ENCODE measurements around the gene MPZL2.

MPZL2 gene

GRCh38 chr11:118306556-118306955 lies 42.5 kb upstream of the MPZL2 start:
- ChIA-PET CTCF (interaction anchor here (0.6 to 0.9 kb wide), 2 partner anchors 11 to 67 kb away, joined by 3 to 4 read pairs; no protein-coding TSS in a partner anchor), POLR2A (ENCODE audit: low non-redundant PET) (no interaction called here)
- no peak for DNase-seq (ENCODE audit: low spot score)
- no peak overlapping the region for H3K27ac ChIP-seq
- TF ChIP-seq CTCF (conservative IDR thresholded peaks at IDR 0.05; ENCODE audit: low read depth): no peak

GRCh38 chr11:118305726-118306125 lies 41.6 kb upstream of the MPZL2 start:
- no peak for DNase-seq (ENCODE audit: low spot score)
- TF ChIP-seq CTCF (conservative IDR thresholded peaks at IDR 0.05; ENCODE audit: low read depth): no peak
- H3K27ac ChIP-seq: no peak overlapping the region
- ChIA-PET CTCF (no interaction called here), POLR2A (ENCODE audit: low non-redundant PET) (no interaction called here)

- ChIA-PET CTCF (no interaction called here), POLR2A (ENCODE audit: low non-redundant PET) (interaction anchor here (0.6 kb wide), 1 partner anchor 107 kb away, joined by 3 read pairs; no protein-coding TSS in a partner anchor)
- no peak for TF ChIP-seq CTCF (conservative IDR thresholded peaks at IDR 0.05; ENCODE audit: low read depth)
- H3K27ac ChIP-seq: no peak within 1 kb of the TSS
- no peak for DNase-seq (ENCODE audit: low spot score)
These were observed 40.6 kb upstream of the MPZL2 start, which contains the start of gene CD3E for GRCh38 chr11:118304568-118305248. Gene CD3E, plus strand, starts transcription at chr11:118304730. Its CDS starts 223 bp downstream, at chr11:118304953.

- TF ChIP-seq CTCF (conservative IDR thresholded peaks at IDR 0.05; ENCODE audit: low read depth): no peak
- POLR2A ChIA-PET (ENCODE audit: low non-redundant PET): no interaction called here
- CTCF ChIA-PET: interaction anchor here (0.6 kb wide), 1 partner anchor 94 kb away, joined by 4 read pairs; no protein-coding TSS in a partner anchor
- no peak overlapping the region for H3K27ac ChIP-seq
- DNase-seq (ENCODE audit: low spot score): no peak
These were observed 40.1 kb upstream of the MPZL2 start for GRCh38 chr11:118304227-118304567.

- no peak for DNase-seq (ENCODE audit: low spot score)
- TF ChIP-seq CTCF (conservative IDR thresholded peaks at IDR 0.05; ENCODE audit: low read depth): no peak
- ChIA-PET CTCF (interaction anchor here (0.9 kb wide), 1 partner anchor 50 kb away, joined by 4 read pairs; no protein-coding TSS in a partner anchor), POLR2A (ENCODE audit: low non-redundant PET) (no interaction called here)
- H3K27ac ChIP-seq: no peak overlapping the region
These were observed 37.6 kb upstream of the MPZL2 start for GRCh38 chr11:118301600-118302195.

GRCh38 chr11:118295815-118296454 lies 31.8 kb upstream of the MPZL2 start:
- peak; percentile 68 for DNase-seq (ENCODE audit: low spot score)
- ChIA-PET CTCF (interaction anchor here (0.6 to 2.1 kb wide), 17 partner anchors 15 to 855 kb away, joined by 3 to 7 read pairs (median 3); no protein-coding TSS in a partner anchor), POLR2A (ENCODE audit: low non-redundant PET) (no interaction called here)
- H3K27ac ChIP-seq: no peak overlapping the region
- peak; percentile 56 for TF ChIP-seq CTCF (conservative IDR thresholded peaks at IDR 0.05; ENCODE audit: low read depth)
